Epithelial cell of alveolus of lung (primary cell): ENCODE data around the gene ZNF541. TPM values are rescaled to one million over a fixed set of nuclear protein-coding genes. Genes with fewer than 3 reads are reported as not detected.

Experiments used
- total RNA-seq: library from RNA; depleted of rRNA; stranded (reverse); fragments of >200 nt; gene quantifications from 2 replicates; pipeline ENCODE4 v1.2.1, GENCODE V29; 2015

ZNF541 gene
- total RNA-seq: under 0.01 TPM in 1 of 2 replicates, not detected in the other

GRCh38 chr19:47573071-47574026 is at the start of gene ZNF541:
ZNF541 (minus strand) TSS chr19:47573148; CDS start chr19:47555856, 17,292 bp downstream.

GRCh38 chr19:47608969-47609905 is 36.3 kb upstream of the ZNF541 start, which contains the start of gene BICRA:
BICRA (plus strand) TSS chr19:47609134; CDS start chr19:47673575, 64,441 bp downstream.

Other genes starting within 250 kb of the ZNF541 start
- under 0.01 TPM in 1 of 2 replicates, not detected in the other for gene C5AR2, start 241.0 kb downstream of the ZNF541 start, total RNA-seq
- 7.3 and 11.1 TPM in 2 replicates for gene DHX34, start 223.8 kb downstream of the ZNF541 start, total RNA-seq
- gene MEIS3, start 153.6 kb downstream of the ZNF541 start, total RNA-seq: 23.1 and 35.8 TPM in 2 replicates
- 0.16 TPM in 1 of 2 replicates, not detected in the other for gene SLC8A2, start 101.3 kb downstream of the ZNF541 start, total RNA-seq
- 4.7 and 10.5 TPM in 2 replicates for gene KPTN, start 88.9 kb downstream of the ZNF541 start, total RNA-seq
- gene NAPA, start 58.1 kb downstream of the ZNF541 start, total RNA-seq: 93.5 and 104 TPM in 2 replicates
- gene BICRA, start 36.0 kb upstream of the ZNF541 start, total RNA-seq: 3.4 and 10.7 TPM in 2 replicates
- 149 and 307 TPM in 2 replicates for gene EHD2, start 140.3 kb upstream of the ZNF541 start, total RNA-seq
- gene NOP53, start 172.4 kb upstream of the ZNF541 start, total RNA-seq: 208 and 584 TPM in 2 replicates
- 404 and 583 TPM in 2 replicates for gene SELENOW, start 205.6 kb upstream of the ZNF541 start, total RNA-seq
- not detected in 2 replicates for gene TPRX1, start 231.4 kb upstream of the ZNF541 start, total RNA-seq
- gene CRX, start 248.8 kb upstream of the ZNF541 start, total RNA-seq: not detected in 2 replicates